ENCODE data around the gene NF2.

The NF2 gene

GRCh38 chr22:29598684-29599020 lies 4.8 kb upstream of the NF2 start:
- DNase-seq (ENCODE audit: low read depth), result no peak
- no peak for TF ChIP-seq CTCF (IDR thresholded peaks at IDR 0.05; ENCODE audit: low read depth, low read length, missing control alignments)
- H3K4me3 ChIP-seq (ENCODE audit: low read depth, low read length), result no peak overlapping the region

- DNase-seq (ENCODE audit: low read depth), result no peak
- H3K4me3 ChIP-seq (ENCODE audit: low read depth, low read length), result peak overlapping the region; percentile 95
- TF ChIP-seq CTCF (IDR thresholded peaks at IDR 0.05; ENCODE audit: low read depth, low read length, missing control alignments), result no peak
Measured at GRCh38 chr22:29604076-29604360, 585 bp downstream of the NF2 start.

GRCh38 chr22:29605527-29605850 lies 2.1 kb downstream of the NF2 start:
- TF ChIP-seq CTCF (IDR thresholded peaks at IDR 0.05; ENCODE audit: low read depth, low read length, missing control alignments), result no peak
- no peak for DNase-seq (ENCODE audit: low read depth)
- no peak overlapping the region for H3K4me3 ChIP-seq (ENCODE audit: low read depth, low read length)

GRCh38 chr22:29606320-29606719 lies 2.9 kb downstream of the NF2 start:
- TF ChIP-seq CTCF (IDR thresholded peaks at IDR 0.05; ENCODE audit: low read depth, low read length, missing control alignments), result no peak
- DNase-seq (ENCODE audit: low read depth), result no peak
- H3K4me3 ChIP-seq (ENCODE audit: low read depth, low read length), result no peak overlapping the region

GRCh38 chr22:29607426-29607825 lies 4.0 kb downstream of the NF2 start:
- no peak for DNase-seq (ENCODE audit: low read depth)
- H3K4me3 ChIP-seq (ENCODE audit: low read depth, low read length), result no peak overlapping the region
- no peak for TF ChIP-seq CTCF (IDR thresholded peaks at IDR 0.05; ENCODE audit: low read depth, low read length, missing control alignments)

- DNase-seq (ENCODE audit: low read depth), result no peak
Measured at GRCh38 chr22:29609139-29609538, 5.7 kb downstream of the NF2 start.

GRCh38 chr22:29610780-29611179 lies 7.3 kb downstream of the NF2 start:
- H3K4me3 ChIP-seq (ENCODE audit: low read depth, low read length), result no peak overlapping the region
- no peak for DNase-seq (ENCODE audit: low read depth)
- TF ChIP-seq CTCF (IDR thresholded peaks at IDR 0.05; ENCODE audit: low read depth, low read length, missing control alignments), result no peak

More at GRCh38 chr22:29609139-29609538, 5.7 kb downstream of the NF2 start:
- no peak overlapping the region for H3K4me3 ChIP-seq (ENCODE audit: low read depth, low read length)
- TF ChIP-seq CTCF (IDR thresholded peaks at IDR 0.05; ENCODE audit: low read depth, low read length, missing control alignments), result peak; percentile 5

Measured in GM12864 (cell line).